Left lung (tissue), 10 donors: ENCODE data around the gene PHYHIPL. TPM values are rescaled to one million over a fixed set of nuclear protein-coding genes. Genes with fewer than 3 reads are reported as not detected.

Experiments used
- ATAC-seq: fragments of 200-7000 bp; cut with Tn5 transposase; one replicate; pipeline ENCODE4 v1.9.1; 2020; ENCODE audit warnings: moderate library complexity
- DNase-seq, 4 donors: peaks; one replicate each; pipeline ENCODE4 v3.0.0-alpha.2; 2013 to 2020
- H3K27ac ChIP-seq, 2 donors: fragments of 200-600 bp; sonication (generic) in 1 of 2; one replicate each; pipeline versions ENCODE4 v1.5.0 to v1.8.0; 2020 to 2021
- H3K27me3 ChIP-seq, 2 donors: fragments of 200-600 bp; sonication (generic) in 1 of 2; one replicate each; pipeline versions ENCODE4 v1.5.0 to v1.8.0; 2020 to 2021
- H3K36me3 ChIP-seq, 2 donors: fragments of 200-600 bp; sonication (generic) in 1 of 2; one replicate each; pipeline versions ENCODE4 v1.5.0 to v1.8.0; 2020 to 2021
- H3K4me1 ChIP-seq, 2 donors: fragments of 200-600 bp; one replicate each; pipeline ENCODE4 v1.8.0; 2021
- H3K4me3 ChIP-seq, 2 donors: fragments of 200-600 bp; sonication (generic) in 1 of 2; one replicate each; pipeline versions ENCODE4 v1.5.0 to v1.8.0; 2020 to 2021; ENCODE audit warnings: mild to moderate bottlenecking in 1 of 2
- H3K9me3 ChIP-seq, 2 donors: fragments of 200-600 bp; sonication (generic) in 1 of 2; one replicate each; pipeline versions ENCODE4 v1.5.0 to v1.8.0; 2020 to 2021
- intact Hi-C, 2 donors: fragments of 100-400 bp; cut with DNase I; formaldehyde crosslinking; loops; one replicate each; pipeline versions ENCODE4 v1.11.2 to v1.14.2; 2022
- polyA plus RNA-seq, 6 donors: library from polyadenylated mRNA; unstranded; fragments of 120-200 nt; gene quantifications; one replicate each; pipeline ENCODE4 v1.2.1, GENCODE V29; 2013; ENCODE audit not compliant: insufficient read length in 6 of 6
- total RNA-seq, 2 donors: library from RNA; stranded (reverse); fragmentation: NEBNext Ultra II Directional; extraction: Animal tissue kit (Norgen Biotek cat#: 25700); gene quantifications; one replicate each; pipeline ENCODE4 v1.2.1, GENCODE V29; 2021
- TF ChIP-seq, protein P1 (sequence below), 2 donors: fragments of 200-600 bp; sonication (generic) in 1 of 2; IDR thresholded peaks; one replicate each; pipeline versions ENCODE4 v1.5.0 to v1.8.0; 2021; ENCODE audit warnings: antibody characterized with exemption in 2 of 2
- donor health status: DM: no; HTN: yes; CAD: no.
- donor health status: DM: no; HTN: no; CAD: no.

Gene PHYHIPL
- total and polyA plus RNA-seq, 8 donors, result 0.50 to 1.1 (median 0.68) TPM; not detected in 2

DNA sequence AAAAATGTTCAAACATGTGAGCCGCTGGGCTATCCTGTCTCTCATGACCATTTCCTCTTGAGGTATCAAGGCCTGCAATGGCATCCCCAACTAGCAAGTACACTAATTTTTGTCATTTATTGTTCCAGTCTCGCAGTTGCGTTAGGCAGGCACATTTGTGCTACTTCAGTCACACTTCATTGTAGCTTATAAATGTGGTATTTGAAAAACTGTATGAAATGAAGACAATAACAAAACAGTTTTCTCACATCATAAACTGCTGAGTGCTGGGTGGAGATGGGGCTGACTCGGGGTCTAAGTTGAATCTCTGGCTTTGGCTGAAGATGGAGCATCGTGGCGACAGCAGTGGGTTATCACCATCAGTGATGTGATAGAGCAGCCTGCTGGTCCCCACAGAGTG is 93.2 kb downstream of the PHYHIPL start:
- Histone ChIP-seq H3K27me3 (no peaks in the 10 kb centered on the region), H3K9me3 (no peaks in the 10 kb centered on the region), H3K36me3 (no peaks in the 10 kb centered on the region), H3K4me1 (no peaks in the 10 kb centered on the region), H3K4me3 (no peak overlapping the region), H3K27ac (no peak overlapping the region)
- ATAC-seq (no peak), DNase-seq (peak in 2 of 4 donors; percentile 57 to 73)
- intact Hi-C loops, result no loop called here
- TF ChIP-seq, protein P1, sequence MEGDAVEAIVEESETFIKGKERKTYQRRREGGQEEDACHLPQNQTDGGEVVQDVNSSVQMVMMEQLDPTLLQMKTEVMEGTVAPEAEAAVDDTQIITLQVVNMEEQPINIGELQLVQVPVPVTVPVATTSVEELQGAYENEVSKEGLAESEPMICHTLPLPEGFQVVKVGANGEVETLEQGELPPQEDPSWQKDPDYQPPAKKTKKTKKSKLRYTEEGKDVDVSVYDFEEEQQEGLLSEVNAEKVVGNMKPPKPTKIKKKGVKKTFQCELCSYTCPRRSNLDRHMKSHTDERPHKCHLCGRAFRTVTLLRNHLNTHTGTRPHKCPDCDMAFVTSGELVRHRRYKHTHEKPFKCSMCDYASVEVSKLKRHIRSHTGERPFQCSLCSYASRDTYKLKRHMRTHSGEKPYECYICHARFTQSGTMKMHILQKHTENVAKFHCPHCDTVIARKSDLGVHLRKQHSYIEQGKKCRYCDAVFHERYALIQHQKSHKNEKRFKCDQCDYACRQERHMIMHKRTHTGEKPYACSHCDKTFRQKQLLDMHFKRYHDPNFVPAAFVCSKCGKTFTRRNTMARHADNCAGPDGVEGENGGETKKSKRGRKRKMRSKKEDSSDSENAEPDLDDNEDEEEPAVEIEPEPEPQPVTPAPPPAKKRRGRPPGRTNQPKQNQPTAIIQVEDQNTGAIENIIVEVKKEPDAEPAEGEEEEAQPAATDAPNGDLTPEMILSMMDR (IDR thresholded peaks at IDR 0.05), result no peak

DNA sequence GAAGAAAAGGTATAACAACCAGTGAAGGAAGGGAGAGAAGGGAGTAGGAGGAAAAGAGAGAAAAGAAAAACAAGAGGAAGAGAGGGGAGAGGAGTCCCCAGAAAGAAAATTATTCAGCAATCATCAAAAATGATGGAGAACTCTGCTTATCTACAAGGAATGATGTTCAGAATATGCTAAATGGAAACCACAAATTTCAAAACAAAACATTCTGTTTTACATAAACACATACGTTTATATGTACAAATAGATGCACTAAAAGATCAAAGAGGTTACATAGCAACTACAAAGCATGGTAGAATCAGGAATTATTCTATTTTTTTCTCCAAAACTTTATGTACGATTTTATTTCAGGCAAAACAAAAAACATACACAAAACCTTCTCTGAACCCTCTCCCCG is 94.0 kb downstream of the PHYHIPL start:
- intact Hi-C loops, result no loop called here
- Histone ChIP-seq H3K27ac (no peak overlapping the region), H3K27me3 (no peaks in the 10 kb centered on the region), H3K36me3 (no peaks in the 10 kb centered on the region), H3K9me3 (no peaks in the 10 kb centered on the region), H3K4me1 (no peaks in the 10 kb centered on the region), H3K4me3 (no peak overlapping the region)
- DNase-seq (no peak), ATAC-seq (no peak)
- TF ChIP-seq, protein P1 (IDR thresholded peaks at IDR 0.05), result no peak

DNA sequence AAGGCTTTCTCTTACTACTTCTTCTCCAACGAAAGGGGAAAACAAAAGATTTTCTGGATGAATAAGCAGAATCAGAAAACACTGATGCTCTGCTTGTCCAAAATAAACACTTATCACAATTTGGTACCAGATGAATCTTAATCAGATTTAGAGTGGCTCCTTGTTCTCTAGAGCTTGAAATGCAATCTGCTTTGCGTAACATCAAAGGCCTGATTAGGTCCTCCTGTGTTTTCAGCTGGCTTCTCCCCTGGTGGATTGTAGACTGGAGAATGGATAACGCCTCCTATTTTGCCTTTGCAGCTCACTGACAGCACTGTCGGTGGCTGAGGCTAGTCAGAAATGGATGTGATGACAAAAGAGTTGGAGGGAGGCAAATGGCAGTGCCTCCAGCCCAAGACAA is 94.7 kb downstream of the PHYHIPL start:
- TF ChIP-seq, protein P1 (IDR thresholded peaks at IDR 0.05), result no peak
- intact Hi-C loops, result no loop called here
- H3K27me3 ChIP-seq, result no peaks in the 10 kb centered on the region
- no peaks in the 10 kb centered on the region for H3K4me1 ChIP-seq
- DNase-seq (no peak), ATAC-seq (no peak)
- H3K4me3 ChIP-seq, result no peak overlapping the region
- no peaks in the 10 kb centered on the region for H3K36me3 ChIP-seq
- no peak overlapping the region for H3K27ac ChIP-seq
- no peaks in the 10 kb centered on the region for H3K9me3 ChIP-seq

DNA sequence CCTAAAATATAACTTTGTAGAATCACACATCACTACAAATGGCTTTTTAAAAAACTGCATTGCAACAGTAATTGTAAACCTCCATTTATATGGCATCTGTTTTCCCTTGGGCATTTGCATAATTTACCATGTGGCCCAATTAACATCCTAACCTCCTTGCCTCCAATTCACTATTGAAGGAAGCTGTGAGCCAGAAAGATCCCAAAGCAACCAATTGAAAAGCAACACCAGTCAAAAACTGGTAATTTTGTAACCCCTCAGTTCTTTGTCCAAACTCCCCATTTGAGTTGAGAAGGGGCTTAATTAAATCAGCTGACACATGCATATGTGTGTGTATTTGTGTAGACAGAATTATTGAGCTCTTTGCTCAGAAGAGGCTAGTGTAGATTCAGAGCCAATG is 95.6 kb downstream of the PHYHIPL start:
- intact Hi-C loops, result no loop called here
- ATAC-seq (no peak), DNase-seq (no peak)
- TF ChIP-seq, protein P1 (IDR thresholded peaks at IDR 0.05), result no peak
- H3K27me3 ChIP-seq, result no peaks in the 10 kb centered on the region
- no peaks in the 10 kb centered on the region for H3K36me3 ChIP-seq
- no peaks in the 10 kb centered on the region for H3K9me3 ChIP-seq
- H3K4me3 ChIP-seq, result no peak overlapping the region
- no peak overlapping the region for H3K27ac ChIP-seq
- no peaks in the 10 kb centered on the region for H3K4me1 ChIP-seq

DNA sequence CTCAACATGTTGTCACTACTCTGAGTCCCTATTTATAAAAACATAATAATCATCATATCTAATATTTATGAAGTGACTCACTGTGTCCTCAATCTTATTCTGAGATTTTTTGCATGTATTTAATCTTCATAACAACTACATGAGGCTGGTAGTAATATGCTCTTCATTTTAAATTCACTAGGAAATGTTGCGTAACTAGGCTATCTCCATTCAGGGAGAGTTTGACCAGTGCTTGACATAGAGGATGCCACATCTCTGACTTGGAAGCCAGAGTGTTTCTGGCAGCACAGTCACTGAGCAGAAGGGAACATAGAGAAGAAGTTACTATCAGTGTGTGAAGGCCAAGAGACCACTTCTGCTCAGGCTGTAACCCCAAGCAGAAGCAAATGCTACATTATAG is 97.0 kb downstream of the PHYHIPL start:
- ATAC-seq (no peak), DNase-seq (no peak)
- Histone ChIP-seq H3K27ac (no peak overlapping the region), H3K4me1 (no peaks in the 10 kb centered on the region), H3K27me3 (no peaks in the 10 kb centered on the region), H3K4me3 (no peak overlapping the region), H3K36me3 (no peaks in the 10 kb centered on the region), H3K9me3 (no peaks in the 10 kb centered on the region)
- TF ChIP-seq, protein P1 (IDR thresholded peaks at IDR 0.05), result no peak
- intact Hi-C loops, result no loop called here
